HG02870 (cell line): Measurements from ENCODE around the gene ADAMTSL1.
"Not testable (repeated sequence)": the region's sequence is repeated elsewhere in the genome, so short reads cannot be mapped to it uniquely, and the experiment has no call there.

Source experiments
- ATAC-seq: cut with Tn5 transposase; IDR thresholded peaks from one replicate; pipeline ENCODE4 v1.9.1; 2021; ENCODE audit warnings: mild to moderate bottlenecking, moderate library complexity; ENCODE audit not compliant: unreplicated experiment

Gene ADAMTSL1

GRCh38 chr9:18922161-18922885 lies 448.4 kb downstream of the ADAMTSL1 start:
- no peak for ATAC-seq

- no peak for ATAC-seq
Observed at GRCh38 chr9:18923167-18923566, 449.2 kb downstream of the ADAMTSL1 start.

- ATAC-seq: no peak
Observed at GRCh38 chr9:18923671-18924430, 449.9 kb downstream of the ADAMTSL1 start.

- ATAC-seq: no peak
Observed at GRCh38 chr9:18925880-18926279, 451.9 kb downstream of the ADAMTSL1 start.

GRCh38 chr9:18926513-18926912 lies 452.6 kb downstream of the ADAMTSL1 start:
- no peak for ATAC-seq

GRCh38 chr9:18928711-18929110 lies 454.8 kb downstream of the ADAMTSL1 start:
- no peak for ATAC-seq

- not testable (repeated sequence) for ATAC-seq
Observed at GRCh38 chr9:18930611-18931010, 456.7 kb downstream of the ADAMTSL1 start.

GRCh38 chr9:18935541-18935940 lies 461.6 kb downstream of the ADAMTSL1 start:
- no peak for ATAC-seq

- no peak for ATAC-seq
Observed at GRCh38 chr9:18936094-18936871, 462.3 kb downstream of the ADAMTSL1 start.

- no peak for ATAC-seq
Observed at GRCh38 chr9:18939943-18940342, 466.0 kb downstream of the ADAMTSL1 start.

GRCh38 chr9:18941060-18941740 lies 467.2 kb downstream of the ADAMTSL1 start:
- no peak for ATAC-seq

GRCh38 chr9:18942801-18943200 lies 468.8 kb downstream of the ADAMTSL1 start:
- ATAC-seq: no peak

GRCh38 chr9:18947892-18948339 lies 474.0 kb downstream of the ADAMTSL1 start:
- no peak for ATAC-seq

GRCh38 chr9:18951936-18952335 lies 478.0 kb downstream of the ADAMTSL1 start:
- no peak for ATAC-seq

- no peak for ATAC-seq
Observed at GRCh38 chr9:18955626-18956025, 481.7 kb downstream of the ADAMTSL1 start.
